ENCODE measurements around the gene HMGB2.

The HMGB2 gene

DNA sequence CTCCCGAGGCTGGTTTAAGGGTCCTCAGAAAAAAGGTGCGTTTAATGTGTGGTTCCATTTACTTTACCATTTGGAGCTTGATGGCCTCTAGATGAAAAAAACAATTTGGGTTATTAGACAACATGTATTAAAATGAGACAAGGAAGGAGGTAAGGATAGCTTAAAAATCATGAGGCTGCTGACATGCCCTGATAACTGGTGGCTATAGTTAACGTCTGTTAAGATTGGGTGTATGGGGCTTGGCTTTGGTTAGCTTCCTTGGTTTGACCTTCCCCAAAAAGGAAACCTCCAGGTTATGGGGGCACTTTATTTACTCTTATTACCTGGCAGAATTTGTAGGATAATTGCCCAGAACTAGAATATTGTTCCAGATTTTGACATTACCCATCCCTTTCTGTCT, 51.5 kb downstream of the HMGB2 start:
- no peak for DNase-seq

DNA sequence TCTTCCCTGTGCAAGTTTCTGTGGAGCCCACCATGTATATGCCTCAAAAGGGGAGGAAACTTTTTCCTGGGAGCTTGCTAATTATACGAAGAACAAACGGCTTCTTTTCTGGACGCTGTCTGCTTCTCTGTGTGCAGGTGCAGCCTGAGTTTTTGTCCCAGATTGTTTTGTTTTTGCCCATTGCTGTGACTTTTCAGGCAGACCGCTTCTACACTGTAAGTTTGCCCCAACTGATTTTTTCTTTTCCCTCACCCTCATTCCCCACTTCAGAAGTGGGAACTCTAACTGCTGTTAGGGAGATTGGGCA, 51.9 kb downstream of the HMGB2 start:
- no peak for DNase-seq

DNA sequence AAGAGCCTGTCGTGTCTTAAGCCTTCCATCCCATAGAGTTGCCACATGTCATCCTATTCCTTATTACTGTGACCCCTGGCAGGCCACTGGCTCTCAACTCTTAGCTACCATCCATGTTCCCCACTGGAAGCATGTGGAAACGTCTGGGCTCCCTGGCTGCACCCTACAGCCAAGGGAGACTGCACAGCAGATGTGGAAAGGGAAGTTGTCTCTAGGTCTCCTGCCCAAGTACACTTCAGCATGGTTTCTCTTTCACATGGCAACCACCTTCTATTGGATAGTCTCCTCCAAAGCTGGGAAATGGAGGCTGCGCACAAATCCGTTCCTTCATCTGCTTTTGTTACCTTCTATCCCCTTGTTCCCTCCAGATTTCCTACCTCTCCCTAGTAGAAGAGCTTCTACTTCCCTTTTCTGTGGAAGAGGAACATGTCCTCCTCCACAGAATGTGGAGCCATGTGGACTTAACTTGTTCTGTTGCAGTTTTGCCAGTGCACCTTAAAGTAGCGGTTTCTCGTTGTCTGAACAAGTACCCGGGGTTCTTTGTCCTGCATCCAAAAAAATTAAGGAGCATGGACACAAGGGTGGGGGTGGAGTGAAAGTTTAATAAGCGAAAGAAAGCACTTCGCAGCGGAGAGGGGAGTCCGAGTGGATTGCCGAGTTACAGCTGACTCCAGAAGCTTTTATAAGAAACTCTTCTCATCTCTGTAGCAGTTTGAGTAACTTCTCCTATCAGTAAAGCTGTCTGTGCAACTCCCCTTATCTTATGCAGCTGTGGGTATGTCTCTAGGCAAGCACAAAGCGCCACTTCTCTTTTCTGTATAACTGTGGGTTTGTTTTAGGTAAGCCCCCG, 52.5 kb downstream of the HMGB2 start:
- no peak for DNase-seq
